OCI-LY1 (cell line): ENCODE measurements around the gene ATP6V0E1.

Experiments
- H2AFZ ChIP-seq: fragments of 200-600 bp; sonication (generic), shearing (Covaris generic); 2 replicates; pipeline ENCODE4 v1.6.0; 2014; ENCODE audit warnings: antibody characterized with exemption, mild to moderate bottlenecking, low read length
- H3F3A ChIP-seq: fragments of 200-600 bp; sonication (generic), shearing (Covaris generic); 2 replicates; pipeline ENCODE4 v1.6.0; 2014; ENCODE audit warnings: mild to moderate bottlenecking, antibody characterized with exemption, low read length, moderate library complexity; ENCODE audit not compliant: insufficient read depth
- H3K27ac ChIP-seq: fragments of 200-600 bp; sonication (generic); 2 replicates; pipeline ENCODE4 v1.5.1; 2014; ENCODE audit warnings: low read length, mixed run types, mild to moderate bottlenecking, low read depth; ENCODE audit not compliant: poor library complexity, severe bottlenecking
- H3K27me3 ChIP-seq: fragments of 200-600 bp; sonication (generic); 2 replicates; pipeline ENCODE4 v1.6.0; 2014; ENCODE audit warnings: antibody characterized with exemption, mild to moderate bottlenecking, low read length, moderate library complexity; ENCODE audit not compliant: insufficient read depth
- H3K36me3 ChIP-seq: fragments of 200-600 bp; sonication (generic); 2 replicates; pipeline ENCODE4 v1.6.1; 2014; ENCODE audit warnings: mild to moderate bottlenecking, antibody characterized with exemption, low read length, moderate library complexity, mixed read lengths; ENCODE audit not compliant: insufficient read depth
- H3K4me1 ChIP-seq: fragments of 200-600 bp; sonication (generic); 2 replicates; pipeline ENCODE4 v1.5.1; 2014; ENCODE audit warnings: mild to moderate bottlenecking, low read length, moderate library complexity; ENCODE audit not compliant: insufficient read depth, severe bottlenecking
- H3K4me2 ChIP-seq: fragments of 200-600 bp; sonication (generic), shearing (Covaris generic); 2 replicates; pipeline ENCODE4 v1.6.1; 2014; ENCODE audit warnings: low read length
- H3K4me3 ChIP-seq: fragments of 200-600 bp; sonication (generic); 2 replicates; pipeline ENCODE4 v1.5.1; 2014; ENCODE audit warnings: low read length, low read depth, mild to moderate bottlenecking, mixed read lengths; ENCODE audit not compliant: poor library complexity, severe bottlenecking
- H3K79me2 ChIP-seq: fragments of 200-600 bp; shearing (Covaris generic); 2 replicates; pipeline ENCODE4 v1.6.1; 2016; ENCODE audit warnings: mixed run types, low read length, mixed read lengths; ENCODE audit not compliant: insufficient read depth
- H3K9ac ChIP-seq: fragments of 200-600 bp; sonication (generic), shearing (Covaris generic); 2 replicates; pipeline ENCODE4 v1.6.1; 2014; ENCODE audit warnings: mild to moderate bottlenecking, low read length, mixed read lengths
- H3K9me2 ChIP-seq: fragments of 200-600 bp; sonication (generic), shearing (Covaris generic); 2 replicates; pipeline ENCODE4 v1.6.1; 2014; ENCODE audit warnings: low read depth, mild to moderate bottlenecking, low read length, mixed read lengths
- H3K9me3 ChIP-seq: fragments of 200-600 bp; shearing (Covaris generic); 2 replicates; pipeline ENCODE4 v1.6.1; 2014; ENCODE audit warnings: low read length, mixed read lengths
- H4K20me1 ChIP-seq: fragments of 200-600 bp; sonication (generic), shearing (Covaris generic); 2 replicates; pipeline ENCODE4 v1.6.0; 2016; ENCODE audit warnings: mild to moderate bottlenecking, low read length; ENCODE audit not compliant: insufficient read depth
- EZH2 ChIP-seq: fragments of 200-600 bp; sonication (generic), shearing (Covaris generic); IDR thresholded peaks from 2 replicates; pipeline ENCODE4 v1.8.0; 2017; ENCODE audit warnings: borderline replicate concordance, mixed run types, mild to moderate bottlenecking, antibody characterized with exemption, low read length, moderate library complexity, mixed read lengths
- TF ChIP-seq, protein P1 (sequence below): fragments of 200-600 bp; sonication (generic), shearing (Covaris generic); IDR thresholded peaks from 2 replicates; pipeline ENCODE4 v1.5.1; 2017; ENCODE audit warnings: mild to moderate bottlenecking, antibody characterized with exemption, low read length, moderate library complexity, mixed read lengths

Gene ATP6V0E1

DNA sequence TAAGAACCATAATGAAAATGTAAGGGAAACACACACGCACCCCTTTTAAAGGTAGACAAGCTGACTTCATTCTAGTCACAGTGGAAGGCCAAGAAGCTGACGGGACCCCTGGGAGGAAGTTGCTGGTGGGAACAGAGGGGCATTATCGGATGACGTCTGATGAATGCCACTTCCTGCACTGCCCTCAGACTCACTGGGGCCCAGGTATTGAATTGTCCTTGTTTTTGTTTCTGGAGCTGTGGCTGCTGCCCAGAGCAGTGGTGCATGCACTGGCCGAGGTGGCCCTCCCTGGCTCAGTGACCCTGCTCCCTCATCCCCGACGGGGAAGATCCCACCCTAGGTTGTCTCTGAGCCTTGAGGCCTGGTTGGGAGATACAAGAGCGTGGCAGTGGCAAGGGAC is 39.7 kb upstream of the ATP6V0E1 start:
- Histone ChIP-seq H3K4me3 (no peak overlapping the region), H3K4me1 (no peaks in the 10 kb centered on the region), H3K4me2 (no peak overlapping the region), H3K27ac (no peak overlapping the region), H3K79me2 (no peaks in the 10 kb centered on the region), H4K20me1 (no peaks in the 10 kb centered on the region), H3K9ac (no peak overlapping the region), H3K27me3 (no peaks in the 10 kb centered on the region), H3K9me3 (no peaks in the 10 kb centered on the region), H3F3A (no peaks in the 10 kb centered on the region), H2AFZ (no peak overlapping the region), H3K36me3 (peaks cover 15% of the 10 kb centered on the region; the same call in 1 of the 2 replicates), H3K9me2 (no peaks in the 10 kb centered on the region)
- TF ChIP-seq EZH2 = no peak
- TF ChIP-seq, protein P1, sequence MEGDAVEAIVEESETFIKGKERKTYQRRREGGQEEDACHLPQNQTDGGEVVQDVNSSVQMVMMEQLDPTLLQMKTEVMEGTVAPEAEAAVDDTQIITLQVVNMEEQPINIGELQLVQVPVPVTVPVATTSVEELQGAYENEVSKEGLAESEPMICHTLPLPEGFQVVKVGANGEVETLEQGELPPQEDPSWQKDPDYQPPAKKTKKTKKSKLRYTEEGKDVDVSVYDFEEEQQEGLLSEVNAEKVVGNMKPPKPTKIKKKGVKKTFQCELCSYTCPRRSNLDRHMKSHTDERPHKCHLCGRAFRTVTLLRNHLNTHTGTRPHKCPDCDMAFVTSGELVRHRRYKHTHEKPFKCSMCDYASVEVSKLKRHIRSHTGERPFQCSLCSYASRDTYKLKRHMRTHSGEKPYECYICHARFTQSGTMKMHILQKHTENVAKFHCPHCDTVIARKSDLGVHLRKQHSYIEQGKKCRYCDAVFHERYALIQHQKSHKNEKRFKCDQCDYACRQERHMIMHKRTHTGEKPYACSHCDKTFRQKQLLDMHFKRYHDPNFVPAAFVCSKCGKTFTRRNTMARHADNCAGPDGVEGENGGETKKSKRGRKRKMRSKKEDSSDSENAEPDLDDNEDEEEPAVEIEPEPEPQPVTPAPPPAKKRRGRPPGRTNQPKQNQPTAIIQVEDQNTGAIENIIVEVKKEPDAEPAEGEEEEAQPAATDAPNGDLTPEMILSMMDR = no peak

DNA sequence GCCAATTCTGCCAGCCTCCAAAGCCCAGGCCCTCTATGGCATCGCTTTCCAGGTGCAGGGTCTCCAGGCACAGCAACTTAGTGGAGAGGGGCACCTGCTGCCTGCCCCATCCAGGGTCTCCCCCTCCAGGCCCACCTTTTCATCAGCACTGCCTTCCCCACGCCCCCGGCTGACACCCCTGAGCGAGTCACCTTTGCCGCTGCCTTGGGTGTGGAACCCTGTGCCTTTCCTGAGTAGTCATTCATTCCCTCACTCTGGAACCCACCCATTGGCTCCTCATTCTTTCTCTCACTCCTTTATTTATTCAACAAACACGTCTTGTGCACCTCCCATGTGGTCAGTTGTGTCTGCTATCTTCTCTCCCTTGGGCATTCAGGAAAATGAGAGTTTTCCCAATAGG is 38.8 kb upstream of the ATP6V0E1 start:
- no peak for TF ChIP-seq EZH2
- TF ChIP-seq, protein P1 = no peak
- Histone ChIP-seq H3K36me3 (peaks cover 7% of the 10 kb centered on the region; the same call in 1 of the 2 replicates), H3K27me3 (no peaks in the 10 kb centered on the region), H2AFZ (no peak overlapping the region), H3K9ac (no peak overlapping the region), H3F3A (no peaks in the 10 kb centered on the region), H3K79me2 (no peaks in the 10 kb centered on the region), H3K9me3 (no peaks in the 10 kb centered on the region), H3K4me1 (no peaks in the 10 kb centered on the region), H3K27ac (no peak overlapping the region), H3K4me2 (no peak overlapping the region), H3K9me2 (no peaks in the 10 kb centered on the region), H3K4me3 (no peak overlapping the region), H4K20me1 (no peaks in the 10 kb centered on the region)

DNA sequence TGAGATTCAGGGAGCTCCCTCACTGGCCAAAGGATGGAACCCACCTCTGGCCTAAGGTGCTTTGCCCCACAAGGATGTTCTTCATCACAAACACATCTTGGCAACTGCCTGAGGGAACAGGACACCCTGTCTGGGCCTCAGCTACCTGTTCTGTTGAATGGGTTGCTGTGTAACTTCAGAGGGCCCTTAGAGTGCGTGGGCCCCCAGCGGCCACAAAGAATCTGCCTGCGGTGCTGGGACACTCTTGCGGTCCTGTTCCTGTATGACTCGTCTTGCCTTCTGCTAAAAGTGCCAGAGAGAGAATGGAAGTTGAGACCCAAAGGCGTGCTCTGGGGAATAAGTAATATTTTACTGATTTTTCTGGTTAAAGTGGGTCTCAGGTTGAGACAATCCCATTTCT is 38.4 kb upstream of the ATP6V0E1 start:
- Histone ChIP-seq H3K4me2 (no peak overlapping the region), H3K9me3 (no peaks in the 10 kb centered on the region), H3K36me3 (peaks cover 6% of the 10 kb centered on the region; the same call in 1 of the 2 replicates), H3K9me2 (no peaks in the 10 kb centered on the region), H2AFZ (no peak overlapping the region), H3K4me1 (no peaks in the 10 kb centered on the region), H3K27me3 (no peaks in the 10 kb centered on the region), H3K27ac (no peak overlapping the region), H3K4me3 (no peak overlapping the region), H3F3A (no peaks in the 10 kb centered on the region), H3K79me2 (no peaks in the 10 kb centered on the region), H4K20me1 (no peaks in the 10 kb centered on the region), H3K9ac (no peak overlapping the region)
- TF ChIP-seq, protein P1 = no peak
